H9 (cell line): Measurements from ENCODE around the gene AFF2. TPM values are rescaled to one million over a fixed set of nuclear protein-coding genes. Genes with fewer than 3 reads are reported as not detected.

Experiments used
- DNase-seq: peaks from one replicate; pipeline ENCODE4 v3.0.0-alpha.2; 2017
- H2AFZ ChIP-seq: one replicate; pipeline ENCODE4 v1.6.1; 2013; ENCODE audit warnings: mild to moderate bottlenecking, low read length, control low read depth, moderate library complexity
- H2AK5ac ChIP-seq: 2 replicates; pipeline ENCODE4 v1.6.1; 2013; ENCODE audit warnings: low read length, control low read depth, mixed read lengths; ENCODE audit not compliant: insufficient read length
- H2BK120ac ChIP-seq: one replicate; pipeline ENCODE4 v1.6.1; 2013; ENCODE audit warnings: low read depth, mild to moderate bottlenecking, low read length, control low read depth, inconsistent platforms; ENCODE audit not compliant: poor library complexity, severe bottlenecking
- H2BK12ac ChIP-seq: 2 replicates; pipeline ENCODE4 v1.6.1; 2013; ENCODE audit warnings: low read length, control low read depth, mixed read lengths, low read depth; ENCODE audit not compliant: insufficient read length
- H2BK15ac ChIP-seq: 2 replicates; pipeline ENCODE4 v1.6.1; 2013; ENCODE audit warnings: low read depth, low read length, control low read depth
- H2BK20ac ChIP-seq: one replicate; pipeline ENCODE4 v1.6.1; 2013; ENCODE audit warnings: low read depth, mild to moderate bottlenecking, low read length, control low read depth, inconsistent platforms; ENCODE audit not compliant: poor library complexity, severe bottlenecking
- H2BK5ac ChIP-seq: 2 replicates; pipeline ENCODE4 v1.6.1; 2013; ENCODE audit warnings: low read length, control low read depth, mixed read lengths; ENCODE audit not compliant: insufficient read length
- H3K14ac ChIP-seq: 2 replicates; pipeline ENCODE4 v1.6.1; 2013; ENCODE audit warnings: low read length, control low read depth; ENCODE audit not compliant: insufficient read depth
- H3K18ac ChIP-seq: 2 replicates; pipeline ENCODE4 v1.6.1; 2013; ENCODE audit warnings: low read depth, mild to moderate bottlenecking, mixed read lengths, low read length, control low read depth; ENCODE audit not compliant: insufficient read length
- H3K23ac ChIP-seq: 2 replicates; pipeline ENCODE4 v1.6.1; 2013; ENCODE audit warnings: low read length, control low read depth, mixed read lengths, low read depth; ENCODE audit not compliant: insufficient read length
- H3K23me2 ChIP-seq: 2 replicates; pipeline ENCODE4 v1.6.1; 2013; ENCODE audit warnings: low read depth, mild to moderate bottlenecking, mixed read lengths, low read length, control low read depth; ENCODE audit not compliant: insufficient read length, poor library complexity, severe bottlenecking
- H3K27ac ChIP-seq: 2 replicates; pipeline ENCODE4 v1.5.1; 2013; ENCODE audit warnings: low read length, control low read depth, mixed read lengths, low read depth; ENCODE audit not compliant: insufficient read length
- H3K27me3 ChIP-seq: 2 replicates; pipeline ENCODE4 v1.6.1; 2013; ENCODE audit warnings: low read length, control low read depth, inconsistent platforms; ENCODE audit not compliant: insufficient read depth
- H3K4ac ChIP-seq: 2 replicates; pipeline ENCODE4 v1.6.1; 2013; ENCODE audit warnings: low read depth, mild to moderate bottlenecking, control low read depth, inconsistent platforms, low read length, moderate library complexity
- H3K4me1 ChIP-seq: 2 replicates; pipeline ENCODE4 v1.6.1; 2013; ENCODE audit warnings: low read length, control low read depth, inconsistent platforms; ENCODE audit not compliant: insufficient read depth
- H3K4me2 ChIP-seq: 2 replicates; pipeline ENCODE4 v1.6.1; 2013; ENCODE audit warnings: low read length, control low read depth, mixed read lengths; ENCODE audit not compliant: insufficient read length, insufficient read depth
- H3K56ac ChIP-seq: 2 replicates; pipeline ENCODE4 v1.6.1; 2013; ENCODE audit warnings: low read depth, mild to moderate bottlenecking, mixed read lengths, low read length, control low read depth; ENCODE audit not compliant: insufficient read length
- H3K79me1 ChIP-seq: 2 replicates; pipeline ENCODE4 v1.6.1; 2013; ENCODE audit warnings: low read depth, mild to moderate bottlenecking, moderate library complexity, low read length, control low read depth, inconsistent platforms; ENCODE audit not compliant: insufficient read depth, poor library complexity, severe bottlenecking
- H3K79me2 ChIP-seq: 2 replicates; pipeline ENCODE4 v1.6.1; 2013; ENCODE audit warnings: low read length, control low read depth, inconsistent platforms; ENCODE audit not compliant: insufficient read depth
- H3K9ac ChIP-seq: 2 replicates; pipeline ENCODE4 v1.6.1; 2013; ENCODE audit warnings: low read length, control low read depth, mixed read lengths; ENCODE audit not compliant: insufficient read length; ENCODE audit errors: extremely low read depth
- H3K9me3 ChIP-seq: one replicate; pipeline ENCODE4 v1.6.1; 2013; ENCODE audit warnings: low read depth, low read length, inconsistent platforms; ENCODE audit not compliant: control insufficient read depth
- H3T11ph ChIP-seq: one replicate; pipeline ENCODE4 v1.6.1; 2013; ENCODE audit warnings: mild to moderate bottlenecking, low read length, control low read depth, inconsistent platforms
- H4K20me1 ChIP-seq: one replicate; pipeline ENCODE4 v1.6.1; 2013; ENCODE audit not compliant: control insufficient read depth, insufficient read length, insufficient read depth
- H4K5ac ChIP-seq: 2 replicates; pipeline ENCODE4 v1.6.1; 2013; ENCODE audit warnings: low read depth, mild to moderate bottlenecking, mixed read lengths, low read length, control low read depth; ENCODE audit not compliant: insufficient read length
- H4K8ac ChIP-seq: replicated peaks from 2 replicates; pipeline ENCODE4 v1.6.1; 2013; ENCODE audit warnings: low read length, control low read depth, mixed read lengths, low read depth; ENCODE audit not compliant: insufficient read length
- H4K91ac ChIP-seq: 2 replicates; pipeline ENCODE4 v1.6.1; 2013; ENCODE audit warnings: low read depth, mild to moderate bottlenecking, moderate library complexity, mixed read lengths, low read length, control low read depth; ENCODE audit not compliant: insufficient read length
- H3K27ac Mint-ChIP-seq, 3 experiments: 2 replicates in 2 of 3; 3 replicates in 1 of 3; pipeline ENCODE4 v1.8.0; 2020 to 2021; ENCODE audit warnings: mixed read lengths in 3 of 3, mild to moderate bottlenecking in 1 of 3, moderate library complexity in 1 of 3
- H3K27me3 Mint-ChIP-seq: 2 replicates; pipeline ENCODE4 v1.8.0; 2021; ENCODE audit warnings: low read depth, mild to moderate bottlenecking, moderate library complexity, mixed read lengths
- H3K36me3 Mint-ChIP-seq, 3 experiments: 2 replicates in 2 of 3; 3 replicates in 1 of 3; pipeline ENCODE4 v1.8.0; 2020 to 2021; ENCODE audit warnings: low read depth in 3 of 3, mixed read lengths in 3 of 3; ENCODE audit not compliant: insufficient read depth in 1 of 3
- H3K4me1 Mint-ChIP-seq, 2 experiments: 2 replicates each; pipeline ENCODE4 v1.8.0; 2020; ENCODE audit warnings: mixed read lengths in 2 of 2
- H3K4me3 Mint-ChIP-seq, 2 experiments: 2 replicates in 1 of 2; 3 replicates in 1 of 2; pipeline ENCODE4 v1.8.0; 2020 to 2021; ENCODE audit warnings: mild to moderate bottlenecking in 2 of 2, mixed read lengths in 2 of 2, moderate library complexity in 1 of 2
- H3K9me3 Mint-ChIP-seq, 2 experiments: 2 replicates in 1 of 2; 3 replicates in 1 of 2; pipeline ENCODE4 v1.8.0; 2020; ENCODE audit warnings: mild to moderate bottlenecking in 2 of 2, mixed read lengths in 2 of 2, moderate library complexity in 1 of 2
- CTCF ChIP-seq: fragments of 200-600 bp; sonication (generic); conservative IDR thresholded peaks from 3 replicates; pipeline ENCODE4 v1.8.0; 2021; ENCODE audit warnings: antibody characterized with exemption, mild to moderate bottlenecking
- WGBS: extraction: QIAGEN DNeasy Blood & Tissue Kit; methylation state at CpG from one replicate; pipeline ENCODE4 v1.1.7; 2013; ENCODE audit warnings: missing lambda C conversion rate, low lambda C conversion rate, mixed read lengths; ENCODE audit not compliant: insufficient read length; ENCODE audit errors: extremely low coverage; 5-methylcytosine and 5-hydroxymethylcytosine counted together
- total RNA-seq: library from RNA; stranded (reverse); gene quantifications from 2 replicates; pipeline ENCODE4 v1.2.1, GENCODE V29; 2021

The AFF2 gene
- total RNA-seq, 1 experiment from 2014 or later: 14.6 TPM

- H2BK20ac ChIP-seq: no peak overlapping the region
- H4K20me1 ChIP-seq: no peaks in the 10 kb centered on the region
- H3K14ac ChIP-seq: no peak overlapping the region
- no peak overlapping the region for H3K4me2 ChIP-seq
- H3K4ac ChIP-seq: no peak overlapping the region
- no peak overlapping the region for H3T11ph ChIP-seq
- Mint-ChIP-seq H3K36me3 (no peaks in the 10 kb centered on the region; a peak in 1 of 7 replicates), H3K4me3 (no peak overlapping the region), H3K4me1 (no peaks in the 10 kb centered on the region), H3K27ac (no peak overlapping the region), H3K27me3 (peaks cover under 1% of the 10 kb centered on the region; the same call in 1 of the 2 replicates), H3K9me3 (peaks cover 54 to 58% of the 10 kb centered on the region in 2 experiments)
- no CpG with 5 or more reads among the region's 4 CpGs for WGBS
- DNase-seq: no peak
- no peaks in the 10 kb centered on the region for H3K27me3 ChIP-seq
- no peaks in the 10 kb centered on the region for H3K79me1 ChIP-seq
- H3K18ac ChIP-seq: no peak overlapping the region
- H3K4me1 ChIP-seq: no peaks in the 10 kb centered on the region
- H4K5ac ChIP-seq: no peak overlapping the region
- no peak overlapping the region for H3K27ac ChIP-seq
- H3K9ac ChIP-seq: no peak overlapping the region
- no peak overlapping the region for H2AFZ ChIP-seq
- H2AK5ac ChIP-seq: no peak overlapping the region
- H3K23me2 ChIP-seq: no peaks in the 10 kb centered on the region
- H4K8ac ChIP-seq: no peak overlapping the region
- H3K56ac ChIP-seq: no peak overlapping the region
- no peak overlapping the region for H2BK15ac ChIP-seq
- H3K9me3 ChIP-seq: peaks cover 36% of the 10 kb centered on the region
- H2BK5ac ChIP-seq: no peak overlapping the region
- no peak overlapping the region for H2BK120ac ChIP-seq
- H3K79me2 ChIP-seq: no peaks in the 10 kb centered on the region; the same call in 1 of the 2 replicates
- no peak overlapping the region for H3K23ac ChIP-seq
- H4K91ac ChIP-seq: no peak overlapping the region
- no peak overlapping the region for H2BK12ac ChIP-seq
- no peak for TF ChIP-seq CTCF
Measured at GRCh38 chrX:149007423-149007822, 507.0 kb downstream of the AFF2 start.
